Activated T-helper 2 cell treated with anti-CD3 and anti-CD28 coated beads, Interferon-gamma antibody, Interleukin-2, Interleukin-4, amounts not matched to agents 10 μg/mL and 5 μg/mL and 100 μg/mL, durations not matched to agents 14 hours and 24 hours and 36 hours (primary cell): Measurements from ENCODE around the gene INTS3. TPM values are rescaled to one million over a fixed set of nuclear protein-coding genes. Genes with fewer than 3 reads are reported as not detected.
A peak's percentile ranks its signal among the peaks of the same experiment; 100 is the strongest.

Experiments
- DNase-seq: peaks from one replicate; pipeline ENCODE4 v3.0.0; 2021; ENCODE audit warnings: low spot score
- H3K27ac Mint-ChIP-seq: one replicate; pipeline ENCODE4 v1.8.0; 2021; ENCODE audit warnings: mixed read lengths
- H3K27me3 Mint-ChIP-seq: one replicate; pipeline ENCODE4 v1.8.0; 2021; ENCODE audit warnings: low read depth, mixed read lengths
- H3K36me3 Mint-ChIP-seq: one replicate; pipeline ENCODE4 v1.8.0; 2021; ENCODE audit warnings: low read depth, mixed read lengths
- H3K4me1 Mint-ChIP-seq: one replicate; pipeline ENCODE4 v1.8.0; 2021; ENCODE audit warnings: low read depth, mixed read lengths
- H3K4me3 Mint-ChIP-seq: one replicate; pipeline ENCODE4 v1.8.0; 2021; ENCODE audit warnings: low read depth, mild to moderate bottlenecking, moderate library complexity, mixed read lengths
- H3K9me3 Mint-ChIP-seq: one replicate; pipeline ENCODE4 v1.8.0; 2021; ENCODE audit warnings: mixed read lengths
- intact Hi-C: fragments of 100-400 bp; cut with micrococcal nuclease; formaldehyde crosslinking; loops from one replicate; pipeline ENCODE4 v1.15.1; 2023
- total RNA-seq: library from RNA; stranded (reverse); gene quantifications from 2 replicates; pipeline ENCODE4 v1.2.3, GENCODE V29; 2022

INTS3 gene
- total RNA-seq, 1 donor from 2014 or later: 54.0 TPM

- Mint-ChIP-seq H3K4me1 (peaks cover 26% of the 10 kb centered on the region), H3K36me3 (peaks cover 22% of the 10 kb centered on the region), H3K27ac (peak overlapping the region; percentile 94), H3K9me3 (no peaks in the 10 kb centered on the region), H3K27me3 (no peaks in the 10 kb centered on the region), H3K4me3 (peak overlapping the region; percentile 95)
- intact Hi-C loops: loop anchor here (5.0 kb wide), 1 partner anchor 56 kb away; the partner anchor contains the start of gene ILF2
- DNase-seq: peak; percentile 20
Measured at GRCh38 chr1:153728305-153729066, 636 bp downstream of the INTS3 start.

- no peak for DNase-seq
- H3K9me3 Mint-ChIP-seq: no peaks in the 10 kb centered on the region
- H3K27me3 Mint-ChIP-seq: no peaks in the 10 kb centered on the region
- H3K4me3 Mint-ChIP-seq: no peak overlapping the region
- peaks cover 32% of the 10 kb centered on the region for H3K4me1 Mint-ChIP-seq
- H3K27ac Mint-ChIP-seq: no peak overlapping the region
- peaks cover 28% of the 10 kb centered on the region for H3K36me3 Mint-ChIP-seq
- intact Hi-C loops: no loop called here
Measured at GRCh38 chr1:153730468-153730988, 2.7 kb downstream of the INTS3 start.

- Mint-ChIP-seq H3K9me3 (no peaks in the 10 kb centered on the region), H3K27me3 (no peaks in the 10 kb centered on the region), H3K4me3 (no peak overlapping the region), H3K36me3 (peaks cover 36% of the 10 kb centered on the region), H3K4me1 (peaks cover 28% of the 10 kb centered on the region), H3K27ac (no peak overlapping the region)
- intact Hi-C loops: no loop called here
- DNase-seq: no peak
Measured at GRCh38 chr1:153733970-153734369, 6.1 kb downstream of the INTS3 start.

GRCh38 chr1:153734396-153735089, 6.7 kb downstream of the INTS3 start:
- Mint-ChIP-seq H3K36me3 (peaks cover 32% of the 10 kb centered on the region), H3K9me3 (no peaks in the 10 kb centered on the region), H3K4me3 (no peak overlapping the region), H3K27me3 (no peaks in the 10 kb centered on the region), H3K27ac (no peak overlapping the region), H3K4me1 (peaks cover 24% of the 10 kb centered on the region)
- intact Hi-C loops: no loop called here
- no peak for DNase-seq

- intact Hi-C loops: no loop called here
- Mint-ChIP-seq H3K27me3 (no peaks in the 10 kb centered on the region), H3K36me3 (peaks cover 28% of the 10 kb centered on the region), H3K9me3 (no peaks in the 10 kb centered on the region), H3K4me1 (peaks cover 19% of the 10 kb centered on the region), H3K4me3 (no peak overlapping the region), H3K27ac (no peak overlapping the region)
- DNase-seq: no peak
Measured at GRCh38 chr1:153735090-153735420, 7.2 kb downstream of the INTS3 start.

GRCh38 chr1:153741986-153742385, 14.1 kb downstream of the INTS3 start:
- DNase-seq: no peak
- peak overlapping the region; percentile 13 for H3K27ac Mint-ChIP-seq
- peaks cover 54% of the 10 kb centered on the region for H3K36me3 Mint-ChIP-seq
- no peak overlapping the region for H3K4me3 Mint-ChIP-seq
- no peaks in the 10 kb centered on the region for H3K9me3 Mint-ChIP-seq
- no peaks in the 10 kb centered on the region for H3K27me3 Mint-ChIP-seq
- H3K4me1 Mint-ChIP-seq: peaks cover 21% of the 10 kb centered on the region
- intact Hi-C loops: no loop called here

GRCh38 chr1:153742411-153743142, 14.7 kb downstream of the INTS3 start:
- H3K9me3 Mint-ChIP-seq: no peaks in the 10 kb centered on the region
- intact Hi-C loops: no loop called here
- H3K27me3 Mint-ChIP-seq: no peaks in the 10 kb centered on the region
- DNase-seq: no peak
- H3K4me1 Mint-ChIP-seq: peaks cover 19% of the 10 kb centered on the region
- H3K4me3 Mint-ChIP-seq: no peak overlapping the region
- peaks cover 55% of the 10 kb centered on the region for H3K36me3 Mint-ChIP-seq
- H3K27ac Mint-ChIP-seq: peak overlapping the region; percentile 13

- intact Hi-C loops: no loop called here
Measured at GRCh38 chr1:153745417-153745816, 17.6 kb downstream of the INTS3 start.

GRCh38 chr1:153746174-153746573, 18.3 kb downstream of the INTS3 start:
- intact Hi-C loops: no loop called here
- Mint-ChIP-seq H3K4me3 (no peak overlapping the region), H3K9me3 (no peaks in the 10 kb centered on the region), H3K27me3 (no peaks in the 10 kb centered on the region), H3K27ac (no peak overlapping the region), H3K4me1 (peaks cover 25% of the 10 kb centered on the region), H3K36me3 (peaks cover 73% of the 10 kb centered on the region)
- no peak for DNase-seq

More at GRCh38 chr1:153745417-153745816, 17.6 kb downstream of the INTS3 start:
- H3K27me3 Mint-ChIP-seq: no peaks in the 10 kb centered on the region
- H3K27ac Mint-ChIP-seq: no peak overlapping the region
- H3K4me3 Mint-ChIP-seq: no peak overlapping the region
- H3K9me3 Mint-ChIP-seq: no peaks in the 10 kb centered on the region
- peaks cover 25% of the 10 kb centered on the region for H3K4me1 Mint-ChIP-seq
- DNase-seq: no peak
- peaks cover 72% of the 10 kb centered on the region for H3K36me3 Mint-ChIP-seq

GRCh38 chr1:153748903-153749302, 21.1 kb downstream of the INTS3 start:
- no peak overlapping the region for H3K27ac Mint-ChIP-seq
- H3K9me3 Mint-ChIP-seq: no peaks in the 10 kb centered on the region
- peaks cover 10% of the 10 kb centered on the region for H3K4me1 Mint-ChIP-seq
- DNase-seq: no peak
- no peaks in the 10 kb centered on the region for H3K27me3 Mint-ChIP-seq
- H3K4me3 Mint-ChIP-seq: no peak overlapping the region
- intact Hi-C loops: loop anchor here (1.0 to 2.0 kb wide), 2 partner anchors 72 to 238 kb away; no protein-coding TSS in a partner anchor
- peaks cover 69% of the 10 kb centered on the region for H3K36me3 Mint-ChIP-seq

GRCh38 chr1:153749408-153750005, 21.7 kb downstream of the INTS3 start:
- Mint-ChIP-seq H3K9me3 (no peaks in the 10 kb centered on the region), H3K4me1 (peaks cover 6% of the 10 kb centered on the region), H3K27me3 (no peaks in the 10 kb centered on the region), H3K27ac (no peak overlapping the region), H3K4me3 (no peak overlapping the region), H3K36me3 (peaks cover 71% of the 10 kb centered on the region)
- peak; percentile 72 for DNase-seq
- intact Hi-C loops: loop anchor here (1.0 to 2.0 kb wide), 2 partner anchors 72 to 239 kb away; no protein-coding TSS in a partner anchor
